ENCODE results near the gene RBM38. TPM values are rescaled to one million over a fixed set of nuclear protein-coding genes. Genes with fewer than 3 reads are reported as not detected.
"Not testable (repeated sequence)": the region's sequence is repeated elsewhere in the genome, so short reads cannot be mapped to it uniquely, and the experiment has no call there.

Gene RBM38
- total RNA-seq = 100 to 1,000 TPM; 142 to 144 TPM

DNA sequence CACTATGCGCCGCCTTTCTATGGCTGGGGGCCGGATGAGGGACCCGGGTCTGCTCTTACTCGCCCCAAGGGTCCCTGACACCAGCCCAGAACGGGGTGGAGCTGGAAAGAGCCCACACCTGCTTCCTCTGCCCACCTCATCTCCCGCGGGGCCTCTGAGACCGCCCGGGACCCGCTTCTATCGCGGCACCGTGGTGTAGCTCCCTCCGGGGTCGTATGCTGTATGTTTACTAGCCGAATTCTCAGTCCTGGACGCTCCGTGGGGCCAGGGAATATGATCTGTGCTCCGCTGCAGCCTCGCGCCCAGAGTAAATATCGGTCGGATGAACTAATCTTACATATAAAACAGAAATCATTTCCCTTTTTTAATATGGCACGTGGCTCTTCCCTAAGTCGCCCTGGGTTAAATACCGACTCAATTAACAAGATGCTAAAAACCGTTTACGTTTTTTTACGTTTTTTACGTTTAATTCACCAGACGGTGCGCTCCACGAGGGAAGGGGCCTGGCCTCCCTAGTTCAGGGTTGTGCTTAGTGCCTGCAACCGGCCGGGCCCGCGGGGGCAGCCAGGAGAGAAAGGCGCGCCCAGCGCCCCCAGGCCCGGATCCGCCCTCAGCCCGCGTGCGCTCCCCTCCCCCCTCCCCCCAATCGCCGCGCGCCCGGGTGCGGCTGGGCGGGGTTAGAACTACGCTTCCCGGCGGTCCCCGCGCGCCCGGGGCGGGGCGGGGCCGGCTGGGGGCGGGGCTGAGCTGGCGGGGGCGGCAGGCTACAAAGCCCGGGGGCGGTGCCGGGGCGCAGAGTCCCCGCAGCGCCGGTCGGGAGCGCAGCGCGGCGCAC, at the start of gene RBM38:
Gene RBM38 (plus strand): TSS at position 793 of the 835 bp plus-strand sequence. CDS start 186 bp downstream, outside the sequence.
- peak; percentile 87 for DNase-seq
- no peaks in the 10 kb centered on the region for H3K9me3 Mint-ChIP-seq
- H3K36me3 Mint-ChIP-seq = peaks cover 35% of the 10 kb centered on the region
- peak within 1 kb of the TSS; percentile 98 for H3K4me3 Mint-ChIP-seq
- peak within 1 kb of the TSS; percentile 99 for H3K27ac Mint-ChIP-seq
- peaks cover 36% of the 10 kb centered on the region for H3K4me1 Mint-ChIP-seq
- no peaks in the 10 kb centered on the region for H3K27me3 Mint-ChIP-seq

GRCh38 chr20:57341663-57342062, 49.5 kb upstream of the RBM38 start:
- Mint-ChIP-seq H3K27me3 (peaks cover 11% of the 10 kb centered on the region), H3K9me3 (no peaks in the 10 kb centered on the region), H3K36me3 (no peaks in the 10 kb centered on the region), H3K27ac (no peak overlapping the region), H3K4me3 (no peak overlapping the region), H3K4me1 (no peaks in the 10 kb centered on the region)
- DNase-seq = no peak

DNA sequence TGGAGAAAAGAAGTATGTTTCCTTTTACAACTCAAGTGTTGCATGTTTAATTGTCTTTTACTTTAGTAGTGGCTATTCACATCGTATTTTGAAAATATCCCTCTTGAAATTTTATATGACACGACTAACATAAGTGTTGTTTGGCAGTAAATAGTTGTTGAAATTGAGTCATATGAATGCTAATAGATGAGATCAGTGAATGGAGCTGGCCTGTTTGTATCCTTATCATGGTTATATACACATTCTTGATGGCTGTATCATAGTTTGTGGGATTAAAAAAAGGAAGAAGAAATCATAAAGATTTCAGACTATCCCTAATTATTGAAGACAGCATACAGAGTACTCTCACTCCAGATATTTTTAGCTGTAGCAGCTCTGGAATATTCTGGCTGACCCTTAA, 48.4 kb upstream of the RBM38 start:
- H3K4me1 Mint-ChIP-seq = no peaks in the 10 kb centered on the region
- H3K4me3 Mint-ChIP-seq = no peak overlapping the region
- no peaks in the 10 kb centered on the region for H3K9me3 Mint-ChIP-seq

GRCh38 chr20:57346477-57346876, 44.7 kb upstream of the RBM38 start:
- DNase-seq = peak; percentile 49
- H3K4me1 Mint-ChIP-seq = peaks cover 8% of the 10 kb centered on the region
- H3K4me3 Mint-ChIP-seq = no peak overlapping the region

More for the DNA sequence above, 48.4 kb upstream of the RBM38 start:
- Mint-ChIP-seq H3K27ac (no peak overlapping the region), H3K27me3 (peaks cover 5% of the 10 kb centered on the region), H3K36me3 (no peaks in the 10 kb centered on the region)
- DNase-seq = no peak

DNA sequence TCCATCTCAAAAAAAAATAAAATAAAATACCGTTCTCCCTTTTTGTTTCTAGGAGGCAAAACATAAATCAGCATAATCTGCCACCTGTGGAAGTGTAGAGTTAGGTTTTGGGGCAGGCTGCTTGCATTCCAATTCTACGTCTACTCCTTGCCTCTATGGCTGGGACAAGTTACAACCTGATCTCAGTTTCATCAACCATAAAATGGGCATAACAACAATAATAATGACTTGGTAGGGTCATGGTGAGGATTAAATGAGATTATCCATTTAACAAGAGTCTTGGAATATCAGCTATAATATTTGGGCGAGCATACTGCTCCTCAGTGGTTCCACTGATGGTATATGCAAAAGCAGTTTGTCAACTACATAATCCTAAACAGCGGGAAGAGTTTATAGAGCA, 43.8 kb upstream of the RBM38 start:
- Mint-ChIP-seq H3K36me3 (peaks cover 3% of the 10 kb centered on the region), H3K4me3 (no peak overlapping the region), H3K27me3 (peaks cover 5% of the 10 kb centered on the region), H3K4me1 (peaks cover 12% of the 10 kb centered on the region), H3K27ac (no peak overlapping the region), H3K9me3 (no peaks in the 10 kb centered on the region)
- no peak for DNase-seq

More at GRCh38 chr20:57346477-57346876, 44.7 kb upstream of the RBM38 start:
- Mint-ChIP-seq H3K27ac (no peak overlapping the region), H3K27me3 (peaks cover 10% of the 10 kb centered on the region), H3K36me3 (no peaks in the 10 kb centered on the region), H3K9me3 (no peaks in the 10 kb centered on the region)

- not testable (repeated sequence) for H3K4me3 Mint-ChIP-seq, H3K27me3 Mint-ChIP-seq, H3K36me3 Mint-ChIP-seq, H3K9me3 Mint-ChIP-seq, H3K27ac Mint-ChIP-seq, DNase-seq
- H3K4me1 Mint-ChIP-seq = peaks cover 20% of the 10 kb centered on the region
Measured at GRCh38 chr20:57348200-57348921, 42.8 kb upstream of the RBM38 start.

GRCh38 chr20:57348922-57349574, 42.1 kb upstream of the RBM38 start:
- peak overlapping the region; percentile 66 for H3K27ac Mint-ChIP-seq
- peak overlapping the region; percentile 50 for H3K4me3 Mint-ChIP-seq
- peak; percentile 38 for DNase-seq
- not testable (repeated sequence) for H3K9me3 Mint-ChIP-seq, H3K27me3 Mint-ChIP-seq
- H3K36me3 Mint-ChIP-seq = peaks cover 12% of the 10 kb centered on the region
- H3K4me1 Mint-ChIP-seq = peaks cover 22% of the 10 kb centered on the region

- Mint-ChIP-seq H3K4me1 (peaks cover 25% of the 10 kb centered on the region), H3K4me3 (peak overlapping the region; percentile 55), H3K27ac (peak overlapping the region; percentile 60), H3K9me3 (no peaks in the 10 kb centered on the region), H3K36me3 (peaks cover 16% of the 10 kb centered on the region), H3K27me3 (peaks cover 5% of the 10 kb centered on the region)
- no peak for DNase-seq
Measured at GRCh38 chr20:57350081-57350710, 41.0 kb upstream of the RBM38 start.

DNA sequence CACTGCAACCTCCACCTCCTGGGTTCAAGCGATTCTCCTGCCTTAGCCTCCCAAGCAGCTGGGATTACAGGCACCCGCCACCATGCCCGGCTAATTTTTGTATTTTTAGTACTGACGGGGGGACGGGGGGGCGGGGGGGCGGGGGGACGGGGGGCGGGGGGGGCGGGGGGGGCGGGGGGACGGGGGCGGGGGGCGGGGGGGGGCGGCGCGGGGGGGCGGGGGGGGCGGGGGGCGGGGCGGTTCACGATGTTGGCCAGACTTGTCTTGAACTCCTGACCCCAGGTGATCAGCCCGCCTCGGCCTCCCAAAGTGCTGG, 40.5 kb upstream of the RBM38 start:
- Mint-ChIP-seq H3K4me3 (peak overlapping the region; percentile 95), H3K4me1 (peaks cover 25% of the 10 kb centered on the region), H3K27ac (peak overlapping the region; percentile 92), H3K36me3 (peaks cover 19% of the 10 kb centered on the region)
- DNase-seq, H3K9me3 Mint-ChIP-seq, H3K27me3 Mint-ChIP-seq: not testable (repeated sequence)

GRCh38 chr20:57351042-57351783, 40.0 kb upstream of the RBM38 start, which contains the start of gene RAE1:
RAE1 (plus strand) TSS chr20:57351255; CDS start chr20:57354039, 2,784 bp downstream.
- H3K9me3 Mint-ChIP-seq = no peaks in the 10 kb centered on the region
- peak within 1 kb of the TSS; percentile 92 for H3K27ac Mint-ChIP-seq
- H3K4me1 Mint-ChIP-seq = peaks cover 25% of the 10 kb centered on the region
- peak; percentile 88 for DNase-seq
- H3K36me3 Mint-ChIP-seq = peaks cover 22% of the 10 kb centered on the region
- peaks cover 5% of the 10 kb centered on the region for H3K27me3 Mint-ChIP-seq
- H3K4me3 Mint-ChIP-seq = peak within 1 kb of the TSS; percentile 95

DNA sequence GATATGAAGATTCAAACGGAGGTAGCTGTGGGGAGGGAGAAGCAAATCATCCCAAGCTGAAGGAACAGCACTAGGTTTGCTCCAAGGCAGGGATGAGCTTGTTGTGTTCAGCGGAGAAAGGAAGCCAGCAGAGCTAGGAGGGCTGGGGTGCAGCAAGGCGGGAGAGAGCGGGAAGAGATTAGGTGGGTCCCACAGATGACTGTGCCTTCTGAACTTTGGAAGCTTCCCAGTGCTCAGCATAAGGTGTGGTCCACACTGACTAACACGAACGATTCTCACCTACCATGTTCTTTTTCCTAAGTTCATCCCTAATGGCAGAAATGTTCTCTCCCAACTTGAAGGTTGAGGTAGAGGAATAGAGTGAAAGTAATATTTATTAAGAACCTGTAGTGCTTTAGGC, 38.9 kb upstream of the RBM38 start:
- Mint-ChIP-seq H3K4me3 (peak overlapping the region; percentile 95), H3K9me3 (no peaks in the 10 kb centered on the region), H3K4me1 (peaks cover 25% of the 10 kb centered on the region), H3K36me3 (peaks cover 22% of the 10 kb centered on the region), H3K27me3 (peaks cover 5% of the 10 kb centered on the region), H3K27ac (no peak overlapping the region)
- no peak for DNase-seq

- Mint-ChIP-seq H3K36me3 (peaks cover 22% of the 10 kb centered on the region), H3K27ac (no peak overlapping the region), H3K27me3 (peaks cover 5% of the 10 kb centered on the region), H3K9me3 (no peaks in the 10 kb centered on the region), H3K4me3 (peak overlapping the region; percentile 29), H3K4me1 (peaks cover 25% of the 10 kb centered on the region)
- DNase-seq = no peak
Measured at GRCh38 chr20:57353351-57353750, 37.8 kb upstream of the RBM38 start.

- no peak overlapping the region for H3K4me3 Mint-ChIP-seq
- no peaks in the 10 kb centered on the region for H3K27me3 Mint-ChIP-seq
- peaks cover 2% of the 10 kb centered on the region for H3K4me1 Mint-ChIP-seq
- peaks cover 12% of the 10 kb centered on the region for H3K36me3 Mint-ChIP-seq
- no peaks in the 10 kb centered on the region for H3K9me3 Mint-ChIP-seq
- DNase-seq = no peak
- H3K27ac Mint-ChIP-seq = no peak overlapping the region
Measured at GRCh38 chr20:57361517-57361916, 29.7 kb upstream of the RBM38 start.

DNA sequence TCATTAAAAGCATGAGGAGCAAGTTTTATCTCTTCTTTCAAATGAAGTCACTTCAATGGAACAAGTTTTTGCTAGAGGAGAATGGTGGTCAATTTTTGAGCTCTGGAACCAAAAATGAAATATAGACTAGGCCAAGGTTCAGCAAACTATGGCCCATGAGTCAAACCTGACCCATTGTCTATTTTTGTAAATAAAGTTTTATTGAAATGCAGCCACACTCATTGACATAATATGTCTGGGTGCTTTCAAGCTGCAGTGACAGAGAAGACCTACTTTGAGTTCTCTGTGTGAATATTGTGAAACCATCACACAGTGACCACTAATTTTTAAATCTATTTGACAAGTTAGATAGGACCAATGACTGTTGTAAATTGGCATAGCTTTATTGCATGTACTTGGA, 26.7 kb upstream of the RBM38 start:
- H3K9me3 Mint-ChIP-seq = no peaks in the 10 kb centered on the region
- no peaks in the 10 kb centered on the region for H3K27me3 Mint-ChIP-seq
- H3K4me1 Mint-ChIP-seq = peaks cover 2% of the 10 kb centered on the region
- no peak overlapping the region for H3K4me3 Mint-ChIP-seq
- H3K36me3 Mint-ChIP-seq = peaks cover 14% of the 10 kb centered on the region
- no peak for DNase-seq
- no peak overlapping the region for H3K27ac Mint-ChIP-seq
